Activated CD8-positive, alpha-beta T cell treated with anti-CD3 and anti-CD28 coated beads for 36 hours (primary cell): Measurements from ENCODE around the gene GAST. TPM values are rescaled to one million over a fixed set of nuclear protein-coding genes. Genes with fewer than 3 reads are reported as not detected.

Experiments
- ATAC-seq: fragments of 200-7000 bp; cut with Tn5 transposase; one replicate; pipeline ENCODE4 v1.10.0; 2021; ENCODE audit warnings: mild to moderate bottlenecking, moderate library complexity
- CTCF ChIA-PET: fragments of 350-600 bp; sonication (Branson Sonifier 250); formaldehyde crosslinking; loops from one replicate; lab custom pipeline; 2021; ENCODE audit warnings: antibody characterized with exemption; lab: Charles Lee
- POLR2A ChIA-PET: fragments of 350-600 bp; sonication (Branson Sonifier 250); formaldehyde crosslinking; loops from one replicate; lab custom pipeline; 2021; ENCODE audit warnings: antibody characterized with exemption; lab: Charles Lee
- DNase-seq: peaks from one replicate; pipeline ENCODE4 v3.0.0-alpha.2; 2020
- H3K27ac Mint-ChIP-seq: one replicate; pipeline ENCODE4 v1.8.0; 2021; ENCODE audit warnings: mild to moderate bottlenecking, mixed read lengths
- H3K27me3 Mint-ChIP-seq: one replicate; pipeline ENCODE4 v1.8.0; 2021; ENCODE audit warnings: mixed read lengths
- H3K36me3 Mint-ChIP-seq: one replicate; pipeline ENCODE4 v1.8.0; 2021; ENCODE audit warnings: low read depth, mixed read lengths
- H3K4me1 Mint-ChIP-seq: one replicate; pipeline ENCODE4 v1.8.0; 2021; ENCODE audit warnings: low read depth, mixed read lengths
- H3K4me3 Mint-ChIP-seq: one replicate; pipeline ENCODE4 v1.8.0; 2021; ENCODE audit warnings: mild to moderate bottlenecking, moderate library complexity, mixed read lengths
- H3K9me3 Mint-ChIP-seq: one replicate; pipeline ENCODE4 v1.8.0; 2021; ENCODE audit warnings: mixed read lengths
- CTCF ChIP-seq: fragments of 200-600 bp; IDR thresholded peaks from one replicate; pipeline ENCODE4 v1.8.0; 2022; ENCODE audit warnings: antibody characterized with exemption, mild to moderate bottlenecking
- intact Hi-C: fragments of 100-400 bp; cut with micrococcal nuclease; formaldehyde crosslinking; loops from one replicate; pipeline ENCODE4 v1.10.0; 2022
- total RNA-seq, 2 experiments: library from RNA; stranded (reverse); gene quantifications; one replicate each; pipeline ENCODE4 v1.2.3, GENCODE V29; 2021

The GAST gene
- total RNA-seq, 2 experiments from 2014 or later, result not detected

DNA sequence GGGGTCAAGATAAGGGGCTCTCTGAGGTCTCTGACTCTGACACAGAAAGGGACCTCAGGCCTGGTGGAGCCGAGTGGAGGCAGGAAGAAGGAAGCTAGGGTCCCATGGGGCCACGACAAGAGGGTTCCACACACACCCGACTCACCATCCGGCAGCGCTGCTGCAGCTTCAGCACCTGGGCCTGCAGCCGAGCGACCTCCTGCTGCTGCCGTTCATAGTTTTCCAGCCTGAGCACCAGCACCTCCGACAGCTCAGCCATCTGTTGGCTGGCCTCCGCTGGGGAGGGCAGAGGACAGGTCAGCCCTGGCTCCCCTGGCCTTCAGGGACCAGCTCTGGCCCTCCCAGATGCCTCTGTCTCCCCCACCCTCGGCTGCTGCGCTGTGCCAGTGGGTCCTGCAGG lies 15.9 kb downstream of the GAST start:
- DNase-seq (no peak), ATAC-seq (no peak)
- Mint-ChIP-seq H3K27me3 (peaks cover 15% of the 10 kb centered on the region), H3K36me3 (no peaks in the 10 kb centered on the region), H3K27ac (no peak overlapping the region), H3K9me3 (no peaks in the 10 kb centered on the region), H3K4me3 (no peak overlapping the region), H3K4me1 (no peaks in the 10 kb centered on the region)
- no peak for TF ChIP-seq CTCF
- ChIA-PET CTCF (interaction anchor here (0.7 to 1.4 kb wide), 2 partner anchors 62 to 71 kb away, joined by 3 read pairs; no protein-coding TSS in a partner anchor), POLR2A (interaction anchor here (0.6 kb wide), 1 partner anchor 186 kb away, joined by 3 read pairs; no protein-coding TSS in a partner anchor)
- intact Hi-C loops, result no loop called here

DNA sequence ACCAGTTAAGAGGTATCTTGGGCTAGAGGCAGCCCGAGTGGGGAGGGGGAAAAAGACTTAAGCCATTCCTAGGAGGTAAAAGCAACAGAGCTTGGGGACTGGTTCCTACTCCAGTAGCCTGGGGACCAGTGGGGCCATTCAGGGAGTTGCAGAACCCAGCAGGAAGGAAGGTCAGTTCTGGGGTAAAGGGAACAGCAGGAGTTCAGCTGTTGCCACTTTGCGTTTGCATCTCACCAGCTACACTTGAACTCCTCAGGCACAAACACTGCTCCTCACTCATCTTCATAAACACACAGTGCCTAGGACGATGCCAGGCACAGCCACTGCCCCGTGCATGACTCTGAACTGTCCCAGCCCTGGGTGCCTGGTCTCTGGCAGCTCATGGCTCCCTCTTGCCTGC lies 18.3 kb downstream of the GAST start:
- no peak overlapping the region for H3K4me3 Mint-ChIP-seq
- ATAC-seq, result no peak
- DNase-seq, result no peak
- ChIA-PET CTCF (interaction anchor here (1.0 to 2.7 kb wide), 4 partner anchors 10 to 71 kb away, joined by 3 to 12 read pairs (median 4); no protein-coding TSS in a partner anchor), POLR2A (interaction anchor here (1.0 to 1.3 kb wide), 2 partner anchors 34 to 36 kb away, joined by 3 to 4 read pairs; no protein-coding TSS in a partner anchor)
- intact Hi-C loops, result no loop called here
- TF ChIP-seq CTCF, result no peak
- no peak overlapping the region for H3K27ac Mint-ChIP-seq
- H3K36me3 Mint-ChIP-seq, result no peaks in the 10 kb centered on the region
- H3K4me1 Mint-ChIP-seq, result peaks cover 8% of the 10 kb centered on the region
- H3K27me3 Mint-ChIP-seq, result peaks cover 25% of the 10 kb centered on the region
- H3K9me3 Mint-ChIP-seq, result no peaks in the 10 kb centered on the region

- Mint-ChIP-seq H3K27me3 (peaks cover 35% of the 10 kb centered on the region), H3K4me1 (peaks cover 8% of the 10 kb centered on the region), H3K9me3 (no peaks in the 10 kb centered on the region), H3K27ac (no peak overlapping the region), H3K36me3 (no peaks in the 10 kb centered on the region), H3K4me3 (no peak overlapping the region)
- no peak for ATAC-seq
- ChIA-PET POLR2A (interaction anchor here (0.5 to 1.2 kb wide), 3 partner anchors 42 to 209 kb away, joined by 3 to 5 read pairs (median 3); partner anchors contain the start of gene EIF1), CTCF (interaction anchor here (1.0 to 2.7 kb wide), 4 partner anchors 10 to 70 kb away, joined by 3 to 12 read pairs (median 4); no protein-coding TSS in a partner anchor)
- no peak for TF ChIP-seq CTCF
- DNase-seq, result no peak
- intact Hi-C loops, result no loop called here
Observed at GRCh38 chr17:41731836-41732235, 19.7 kb downstream of the GAST start.

DNA sequence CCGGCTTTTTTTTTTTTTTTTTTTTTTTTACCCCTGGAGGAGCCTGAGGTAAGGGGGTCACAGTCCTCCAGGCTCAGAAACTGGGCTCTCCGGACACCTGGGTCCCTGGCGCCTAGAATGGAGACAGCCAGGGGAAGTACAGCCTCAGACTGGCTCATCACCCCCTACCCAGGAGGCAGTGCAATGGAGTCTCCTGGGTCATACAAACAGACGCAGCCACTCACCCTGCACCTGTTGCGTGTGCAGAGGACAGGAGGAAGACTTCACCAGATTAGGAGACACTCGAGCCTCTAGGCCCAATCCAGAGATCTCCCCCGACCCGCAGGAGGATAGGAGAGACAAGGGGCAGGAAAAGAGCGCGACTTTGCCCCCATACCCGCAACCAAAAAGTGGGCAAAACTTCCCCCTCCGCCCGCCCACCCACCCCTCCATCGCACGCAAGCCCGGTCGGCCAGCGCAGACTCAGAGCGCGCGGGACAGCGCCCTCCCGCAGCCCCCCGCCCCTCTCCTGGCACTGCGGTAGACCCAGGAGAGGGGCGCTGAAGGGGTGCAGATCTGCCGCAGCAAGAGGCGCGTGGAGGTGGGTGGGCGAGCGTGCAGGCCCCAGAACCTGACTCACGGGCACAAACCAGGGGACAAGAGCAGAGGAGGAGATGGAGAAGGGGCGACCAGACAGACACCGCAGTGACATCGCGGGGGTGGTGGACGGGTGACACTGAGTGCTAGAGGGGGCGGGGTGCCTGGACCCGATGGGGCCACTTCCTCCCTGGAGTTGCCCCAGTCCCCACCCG lies 21.4 kb downstream of the GAST start:
- no peaks in the 10 kb centered on the region for H3K36me3 Mint-ChIP-seq
- POLR2A ChIA-PET, result no interaction called here
- no peak overlapping the region for H3K4me3 Mint-ChIP-seq
- CTCF ChIA-PET, result interaction anchor here (0.6 to 4.7 kb wide), 2 partner anchors 67 to 103 kb away, joined by 3 to 48 read pairs; no protein-coding TSS in a partner anchor
- DNase-seq (peak; percentile 34), ATAC-seq (no peak)
- H3K27me3 Mint-ChIP-seq, result peaks cover 44% of the 10 kb centered on the region
- H3K27ac Mint-ChIP-seq, result no peak overlapping the region
- intact Hi-C loops, result no loop called here
- H3K9me3 Mint-ChIP-seq, result no peaks in the 10 kb centered on the region
- peaks cover 10% of the 10 kb centered on the region for H3K4me1 Mint-ChIP-seq
- no peak for TF ChIP-seq CTCF
